ENCODE measurements around the gene PITPNB. TPM values are rescaled to one million over a fixed set of nuclear protein-coding genes. Genes with fewer than 3 reads are reported as not detected.

The PITPNB gene
- total and polyA plus RNA-seq, 4 experiments from 2014 or later, result 68.8 to 88.4 (median 74.4) TPM

DNA sequence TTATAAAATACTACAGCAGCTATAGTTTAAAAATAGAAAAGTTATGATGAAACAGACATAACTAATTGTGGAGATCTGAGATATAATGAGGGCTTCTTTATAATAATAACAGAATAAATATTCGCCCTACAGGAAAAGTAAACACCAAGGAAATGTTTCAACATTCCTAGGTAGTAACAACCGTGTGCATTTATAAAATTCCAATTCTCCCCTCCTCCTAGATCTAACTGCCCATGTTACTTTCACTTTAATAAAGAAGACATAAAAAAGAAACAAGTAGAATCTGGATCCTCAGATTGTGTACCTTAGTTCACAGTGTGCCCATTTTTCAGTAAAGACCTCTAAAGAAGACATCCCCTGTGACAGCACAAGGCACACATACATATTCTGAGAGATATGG lies 59.7 kb downstream of the PITPNB start:
- Histone ChIP-seq H3K4me3 (ENCODE audit: low read length in 2 of 2) (no peak overlapping the region), H3K9me3 (ENCODE audit: control insufficient read depth in 1 of 2, low read length in 2 of 2) (no peaks in the 10 kb centered on the region), H3K27me3 (ENCODE audit: insufficient read depth, low read length) (no peaks in the 10 kb centered on the region), H3K27ac (ENCODE audit: low read depth, low read length) (no peak overlapping the region), H3K36me3 (ENCODE audit: insufficient read depth, low read length) (peaks cover 34% of the 10 kb centered on the region), H3K4me1 (ENCODE audit: insufficient read depth, low read length) (no peaks in the 10 kb centered on the region)
- ChIA-PET CTCF (ENCODE audit: partially characterized antibody) (interaction anchor here (1.4 kb wide), 1 partner anchor 22 kb away, joined by 4 read pairs; no protein-coding TSS in a partner anchor), POLR2A (ENCODE audit: partially characterized antibody) (no interaction called here)
- no peak for DNase-seq
- Mint-ChIP-seq H3K4me1 (peaks cover 0 to 2% (median 0%) of the 10 kb centered on the region in 4 donors), H3K27me3 (no peaks in the 10 kb centered on the region), H3K4me3 (no peak overlapping the region), H3K9me3 (no peaks in the 10 kb centered on the region), H3K36me3 (peaks cover 47 to 76% of the 10 kb centered on the region in 2 donors), H3K27ac (peak overlapping the region in 2 of 7 donors; percentile 12 to 62)
- intact Hi-C loops (cut with micrococcal nuclease), result no loop called here

DNA sequence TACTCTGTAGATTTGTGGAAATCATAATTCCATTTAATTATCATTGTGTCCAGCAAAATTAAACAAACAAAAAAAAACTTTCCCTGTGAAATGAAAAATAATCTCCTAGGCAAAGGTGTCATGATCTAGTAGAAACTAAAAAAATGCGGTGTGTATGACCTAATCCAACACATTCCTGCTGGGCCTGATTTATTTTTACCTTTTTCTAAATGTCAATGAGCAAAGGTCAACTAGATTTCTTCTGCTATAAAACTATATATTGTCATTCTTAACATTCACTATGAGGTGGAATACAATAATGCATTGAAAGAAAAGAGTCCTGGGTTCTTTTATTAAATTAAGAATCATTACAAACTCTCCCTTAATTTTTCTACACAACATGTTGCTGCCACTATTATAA lies 60.4 kb downstream of the PITPNB start:
- Mint-ChIP-seq H3K9me3 (no peaks in the 10 kb centered on the region), H3K27ac (no peak overlapping the region), H3K4me1 (peaks cover 0 to 2% (median 0%) of the 10 kb centered on the region in 4 donors), H3K4me3 (no peak overlapping the region), H3K36me3 (peaks cover 53 to 81% of the 10 kb centered on the region in 2 donors), H3K27me3 (no peaks in the 10 kb centered on the region)
- Histone ChIP-seq H3K27me3 (ENCODE audit: insufficient read depth, low read length) (no peaks in the 10 kb centered on the region), H3K36me3 (ENCODE audit: insufficient read depth, low read length) (peaks cover 41% of the 10 kb centered on the region), H3K4me3 (ENCODE audit: low read length in 2 of 2) (no peak overlapping the region), H3K4me1 (ENCODE audit: insufficient read depth, low read length) (no peaks in the 10 kb centered on the region), H3K27ac (ENCODE audit: low read depth, low read length) (no peak overlapping the region), H3K9me3 (ENCODE audit: control insufficient read depth in 1 of 2, low read length in 2 of 2) (no peaks in the 10 kb centered on the region)
- POLR2A ChIA-PET (ENCODE audit: partially characterized antibody), result no interaction called here
- intact Hi-C loops (cut with micrococcal nuclease), result no loop called here
- DNase-seq, result no peak
- CTCF ChIA-PET (ENCODE audit: partially characterized antibody), result no interaction called here

DNA sequence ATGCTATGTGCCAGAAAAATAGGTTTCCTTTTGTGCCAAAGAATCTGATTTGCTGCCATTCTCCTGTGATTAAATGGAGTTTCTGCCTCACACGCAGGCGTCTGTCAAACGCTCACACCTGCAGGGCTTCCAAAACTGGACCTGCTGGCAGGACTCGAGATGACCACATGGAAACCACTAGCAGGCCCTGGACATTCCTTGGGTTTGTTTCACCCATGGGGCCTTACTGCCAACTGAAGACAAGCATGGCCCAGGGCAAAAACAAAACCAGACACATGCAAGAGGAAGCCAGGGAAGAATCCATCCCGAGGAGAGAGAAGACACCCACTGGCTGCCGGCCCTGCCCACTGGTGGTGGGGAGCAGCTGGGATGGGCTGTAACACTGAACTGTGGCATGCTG lies 61.6 kb downstream of the PITPNB start:
- CTCF ChIA-PET (ENCODE audit: partially characterized antibody), result no interaction called here
- H3K4me1 ChIP-seq (ENCODE audit: insufficient read depth, low read length), result no peaks in the 10 kb centered on the region
- peak overlapping the region in 1 of 7 donors; percentile 51 for H3K27ac Mint-ChIP-seq
- no peaks in the 10 kb centered on the region for H3K27me3 Mint-ChIP-seq
- no peak overlapping the region for H3K27ac ChIP-seq (ENCODE audit: low read depth, low read length)
- no peak for DNase-seq
- no peaks in the 10 kb centered on the region for H3K9me3 ChIP-seq (ENCODE audit: control insufficient read depth in 1 of 2, low read length in 2 of 2)
- peaks cover 61 to 86% of the 10 kb centered on the region in 2 donors for H3K36me3 Mint-ChIP-seq
- intact Hi-C loops (cut with micrococcal nuclease), result no loop called here
- H3K4me1 Mint-ChIP-seq, result no peaks in the 10 kb centered on the region
- no peaks in the 10 kb centered on the region for H3K9me3 Mint-ChIP-seq
- no peak overlapping the region for H3K4me3 Mint-ChIP-seq
- H3K27me3 ChIP-seq (ENCODE audit: insufficient read depth, low read length), result no peaks in the 10 kb centered on the region
- POLR2A ChIA-PET (ENCODE audit: partially characterized antibody), result no interaction called here
- peaks cover 51% of the 10 kb centered on the region for H3K36me3 ChIP-seq (ENCODE audit: insufficient read depth, low read length)
- H3K4me3 ChIP-seq (ENCODE audit: low read length in 2 of 2), result no peak overlapping the region

DNA sequence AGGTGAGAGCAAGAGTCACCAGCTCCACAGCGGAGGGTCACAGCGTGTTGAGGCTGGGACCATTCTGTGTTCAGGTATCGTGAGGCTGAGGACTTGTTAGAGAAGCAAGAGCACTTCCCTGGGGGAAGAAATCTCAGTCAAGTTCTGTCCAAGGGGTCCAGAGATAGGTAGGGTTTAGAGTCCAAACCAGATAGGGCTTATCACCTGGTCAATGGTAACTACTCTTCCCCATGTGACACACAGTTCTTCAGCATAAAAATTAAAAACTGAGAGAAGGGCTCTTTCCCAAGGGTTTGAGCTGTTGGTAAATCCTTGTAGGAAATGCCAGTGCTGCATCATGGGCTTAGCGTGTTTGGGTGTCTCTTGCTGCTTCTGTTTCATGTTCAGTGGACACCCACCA lies 62.7 kb downstream of the PITPNB start:
- H3K27ac Mint-ChIP-seq, result no peak overlapping the region
- DNase-seq, result no peak
- H3K4me1 ChIP-seq (ENCODE audit: insufficient read depth, low read length), result no peaks in the 10 kb centered on the region
- H3K27me3 ChIP-seq (ENCODE audit: insufficient read depth, low read length), result no peaks in the 10 kb centered on the region
- no peaks in the 10 kb centered on the region for H3K27me3 Mint-ChIP-seq
- POLR2A ChIA-PET (ENCODE audit: partially characterized antibody), result no interaction called here
- no peaks in the 10 kb centered on the region for H3K9me3 Mint-ChIP-seq
- no peak overlapping the region for H3K4me3 Mint-ChIP-seq
- no peak overlapping the region for H3K4me3 ChIP-seq (ENCODE audit: low read length in 2 of 2)
- H3K36me3 Mint-ChIP-seq, result peaks cover 67 to 86% of the 10 kb centered on the region in 2 donors
- H3K36me3 ChIP-seq (ENCODE audit: insufficient read depth, low read length), result peaks cover 60% of the 10 kb centered on the region
- H3K9me3 ChIP-seq (ENCODE audit: control insufficient read depth in 1 of 2, low read length in 2 of 2), result no peaks in the 10 kb centered on the region
- no peak overlapping the region for H3K27ac ChIP-seq (ENCODE audit: low read depth, low read length)
- no peaks in the 10 kb centered on the region for H3K4me1 Mint-ChIP-seq
- intact Hi-C loops (cut with micrococcal nuclease), result no loop called here
- CTCF ChIA-PET (ENCODE audit: partially characterized antibody), result no interaction called here

DNA sequence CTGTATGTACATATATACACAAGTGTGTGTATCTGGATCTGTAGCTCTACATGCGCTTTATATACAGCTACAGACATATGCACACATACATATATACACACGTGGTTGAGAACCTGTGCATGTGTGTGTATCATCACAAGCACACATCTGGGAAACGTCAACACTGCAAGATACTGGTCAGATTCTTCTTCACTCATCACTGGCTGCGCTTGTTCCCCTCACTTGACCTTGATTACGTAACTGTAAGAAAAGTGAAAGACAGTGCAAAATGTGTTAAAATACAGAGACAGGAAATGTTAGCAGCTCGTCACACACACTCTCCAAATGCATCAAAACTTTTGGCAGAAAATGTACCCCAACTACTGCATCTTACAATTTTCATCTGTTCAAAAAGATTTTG lies 65.6 kb downstream of the PITPNB start:
- no peaks in the 10 kb centered on the region for H3K4me1 ChIP-seq (ENCODE audit: insufficient read depth, low read length)
- Mint-ChIP-seq H3K27me3 (no peaks in the 10 kb centered on the region), H3K4me3 (no peak overlapping the region), H3K9me3 (no peaks in the 10 kb centered on the region), H3K4me1 (peaks cover 0 to 1% (median 0%) of the 10 kb centered on the region in 4 donors), H3K36me3 (peaks cover 64 to 88% of the 10 kb centered on the region in 2 donors), H3K27ac (peak overlapping the region in 3 of 7 donors; percentile 8 to 47 (median 23))
- no peak overlapping the region for H3K27ac ChIP-seq (ENCODE audit: low read depth, low read length)
- H3K4me3 ChIP-seq (ENCODE audit: low read length in 2 of 2), result no peak overlapping the region
- CTCF ChIA-PET (ENCODE audit: partially characterized antibody), result no interaction called here
- intact Hi-C loops (cut with micrococcal nuclease), result no loop called here
- POLR2A ChIA-PET (ENCODE audit: partially characterized antibody), result no interaction called here
- no peak for DNase-seq
- peaks cover 62% of the 10 kb centered on the region for H3K36me3 ChIP-seq (ENCODE audit: insufficient read depth, low read length)
- H3K9me3 ChIP-seq (ENCODE audit: control insufficient read depth in 1 of 2, low read length in 2 of 2), result no peaks in the 10 kb centered on the region
- no peaks in the 10 kb centered on the region for H3K27me3 ChIP-seq (ENCODE audit: insufficient read depth, low read length)

DNA sequence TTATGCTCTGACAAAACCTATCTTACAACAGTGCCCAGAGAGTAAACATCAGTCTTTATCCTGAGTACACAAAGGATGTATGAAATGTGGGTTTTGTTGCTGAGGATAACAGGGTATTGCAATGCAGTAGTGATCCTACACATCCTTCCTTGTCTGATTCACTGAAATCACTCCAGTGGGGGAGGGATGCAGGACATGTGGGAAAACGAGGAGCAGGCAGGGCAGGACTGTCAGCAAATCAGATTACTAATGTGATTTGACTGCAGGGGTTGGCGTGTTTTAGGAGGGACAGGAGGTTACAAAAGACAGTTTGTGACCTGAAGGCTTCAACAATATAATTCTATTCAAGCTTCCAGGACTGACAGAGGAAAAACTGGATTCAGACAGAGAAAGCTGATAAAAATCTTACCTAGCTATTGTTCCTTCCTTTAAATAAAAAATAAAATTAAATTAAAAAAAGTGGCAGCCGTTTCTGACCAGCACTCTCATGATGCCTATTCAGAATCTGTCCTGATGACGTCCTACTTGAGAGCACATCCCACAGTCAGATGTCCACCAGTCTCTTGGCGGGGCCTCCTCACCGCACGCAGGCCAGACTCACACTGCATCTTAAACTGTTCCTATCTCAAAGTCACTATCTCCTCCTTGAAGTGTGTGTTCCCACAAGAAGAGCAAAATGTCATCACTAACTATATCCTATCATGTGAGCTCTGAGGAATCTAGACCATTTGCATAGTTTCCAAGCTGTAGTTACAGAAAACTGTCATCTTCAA lies 66.9 kb downstream of the PITPNB start:
- peaks cover 59 to 85% of the 10 kb centered on the region in 2 donors for H3K36me3 Mint-ChIP-seq
- no peak overlapping the region for H3K4me3 Mint-ChIP-seq
- no peaks in the 10 kb centered on the region for H3K4me1 ChIP-seq (ENCODE audit: insufficient read depth, low read length)
- CTCF ChIA-PET (ENCODE audit: partially characterized antibody), result no interaction called here
- no peak overlapping the region for H3K4me3 ChIP-seq (ENCODE audit: low read length in 2 of 2)
- H3K27ac ChIP-seq (ENCODE audit: low read depth, low read length), result no peak overlapping the region
- H3K27me3 ChIP-seq (ENCODE audit: insufficient read depth, low read length), result no peaks in the 10 kb centered on the region
- DNase-seq, result no peak
- H3K27ac Mint-ChIP-seq, result peak overlapping the region in 1 of 7 donors; percentile 29
- POLR2A ChIA-PET (ENCODE audit: partially characterized antibody), result no interaction called here
- H3K27me3 Mint-ChIP-seq, result no peaks in the 10 kb centered on the region
- peaks cover 0 to 1% (median 0%) of the 10 kb centered on the region in 4 donors for H3K4me1 Mint-ChIP-seq
- H3K9me3 Mint-ChIP-seq, result no peaks in the 10 kb centered on the region
- H3K9me3 ChIP-seq (ENCODE audit: control insufficient read depth in 1 of 2, low read length in 2 of 2), result no peaks in the 10 kb centered on the region
- H3K36me3 ChIP-seq (ENCODE audit: insufficient read depth, low read length), result peaks cover 51% of the 10 kb centered on the region
- intact Hi-C loops (cut with micrococcal nuclease), result no loop called here

DNA sequence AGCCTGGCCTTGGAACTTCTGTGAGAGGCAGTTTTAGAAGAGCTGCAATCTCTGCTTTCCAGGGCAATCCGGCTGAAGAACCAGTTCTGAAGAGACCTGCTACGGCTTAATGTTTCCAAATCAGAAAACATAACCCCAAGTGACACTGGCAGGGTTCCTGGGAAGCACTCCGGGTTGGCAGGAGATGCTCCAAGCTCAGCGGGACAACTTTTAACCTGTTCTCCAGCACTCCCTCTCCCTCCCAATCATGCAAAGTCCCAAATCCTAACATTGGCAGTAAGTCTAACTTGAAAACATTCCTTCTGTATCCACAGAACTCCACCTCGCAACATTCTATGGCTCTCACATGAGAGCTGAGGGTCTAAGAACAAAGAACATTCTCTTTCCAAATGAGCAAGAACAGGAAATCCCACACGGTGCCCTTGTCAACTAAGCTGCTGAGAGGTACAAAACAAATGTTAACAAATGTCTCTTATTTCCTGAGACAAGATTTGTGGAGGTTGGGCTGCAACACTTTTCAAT lies 69.0 kb downstream of the PITPNB start:
- no peaks in the 10 kb centered on the region for H3K4me1 ChIP-seq (ENCODE audit: insufficient read depth, low read length)
- H3K36me3 Mint-ChIP-seq, result peaks cover 57 to 80% of the 10 kb centered on the region in 2 donors
- peaks cover 43% of the 10 kb centered on the region for H3K36me3 ChIP-seq (ENCODE audit: insufficient read depth, low read length)
- no peaks in the 10 kb centered on the region for H3K9me3 ChIP-seq (ENCODE audit: control insufficient read depth in 1 of 2, low read length in 2 of 2)
- H3K4me3 ChIP-seq (ENCODE audit: low read length in 2 of 2), result no peak overlapping the region
- ChIA-PET POLR2A (ENCODE audit: partially characterized antibody) (no interaction called here), CTCF (ENCODE audit: partially characterized antibody) (no interaction called here)
- no peaks in the 10 kb centered on the region for H3K27me3 ChIP-seq (ENCODE audit: insufficient read depth, low read length)
- peak overlapping the region in 1 of 7 donors; percentile 24 for H3K27ac Mint-ChIP-seq
- intact Hi-C loops (cut with micrococcal nuclease), result no loop called here
- peaks cover 0 to 1% (median 0%) of the 10 kb centered on the region in 4 donors for H3K4me1 Mint-ChIP-seq
- no peak for DNase-seq
- H3K9me3 Mint-ChIP-seq, result no peaks in the 10 kb centered on the region
- H3K4me3 Mint-ChIP-seq, result no peak overlapping the region
- H3K27ac ChIP-seq (ENCODE audit: low read depth, low read length), result no peak overlapping the region
- no peaks in the 10 kb centered on the region for H3K27me3 Mint-ChIP-seq
